Measurements from ENCODE around the gene S100A7A. TPM values are rescaled to one million over a fixed set of nuclear protein-coding genes. Genes with fewer than 3 reads are reported as not detected.

S100A7A gene
- total and polyA plus RNA-seq, 2 of the 4 experiments (the other 2 are of a cell fraction), result not detected

GRCh38 chr1:153390938-153391710 is 25.2 kb upstream of the S100A7A start, which contains the start of gene S100A8:
Gene S100A8, minus strand, starts transcription at chr1:153391073. Its CDS starts 538 bp downstream, at chr1:153390535.
- no peaks in the 10 kb centered on the region for H3K79me1 ChIP-seq (ENCODE audit: low read depth in 1 of 2, low read length in 2 of 2)
- H4K20me1 ChIP-seq (ENCODE audit: insufficient read depth, low read length), result no peaks in the 10 kb centered on the region
- ChIA-PET CTCF (no interaction called here), POLR2A (ENCODE audit: unreplicated experiment) (no interaction called here)
- H2AFZ ChIP-seq (replicated peaks; ENCODE audit: low read length, poor library complexity), result no peak within 1 kb of the TSS
- H3K23ac ChIP-seq (ENCODE audit: low read depth, low read length), result no peak within 1 kb of the TSS
- no peak within 1 kb of the TSS for H4K8ac ChIP-seq (ENCODE audit: low read depth in 2 of 2, low read length in 2 of 2)
- no peak within 1 kb of the TSS for H3K18ac ChIP-seq (ENCODE audit: low read depth, low read length)
- no TSS peak for BruUV-seq (replicated peaks)
- peaks cover 3% of the 10 kb centered on the region; the same call in 1 of the 2 replicates for H3K27me3 ChIP-seq (ENCODE audit: control insufficient read depth, insufficient read depth, low read length)
- no peak within 1 kb of the TSS for H4K5ac ChIP-seq (ENCODE audit: low read depth, low read length)
- no CpG with 5 or more reads among the region's 7 CpGs for WGBS, 2 experiments (ENCODE audit: extremely low coverage in 2 of 2, insufficient read length in 1 of 2)
- no peak within 1 kb of the TSS for H3K4me2 ChIP-seq (ENCODE audit: low read depth, low read length)
- intact Hi-C loops (cut with micrococcal nuclease) (no loop called here), in situ Hi-C loops (cut with MboI; ENCODE audit: low sequenced_read_pairs) (no loop called here), dilution Hi-C loops (cut with HindIII; ENCODE audit: low sequenced_read_pairs, unreplicated experiment) (no loop called here)
- no peak within 1 kb of the TSS for H3K14ac ChIP-seq (replicated peaks; ENCODE audit: low read depth, low read length)
- TF ChIP-seq RFX5 (IDR thresholded peaks at IDR 0.05; ENCODE audit: low read depth, low read length), result no peak
- TF ChIP-seq RAD21 (IDR thresholded peaks at IDR 0.05; ENCODE audit: low read length), result no peak
- no peak for TF ChIP-seq NFE2L2 (IDR thresholded peaks at IDR 0.05; ENCODE audit: low read depth, low read length)
- no peak for TF ChIP-seq MAZ (IDR thresholded peaks at IDR 0.05; ENCODE audit: borderline replicate concordance, low read depth, low read length)
- TF ChIP-seq ELK1 (IDR thresholded peaks at IDR 0.05; ENCODE audit: borderline replicate concordance, low read depth, low read length), result no peak
- no peak for TF ChIP-seq SMC3 (IDR thresholded peaks at IDR 0.05; ENCODE audit: low read depth, low read length)
- TF ChIP-seq USF2 (IDR thresholded peaks at IDR 0.05; ENCODE audit: low read depth, low read length), result no peak
- TF ChIP-seq FOS (IDR thresholded peaks at IDR 0.05; ENCODE audit: low read depth, low read length), result no peak
- TF ChIP-seq CHD1 (IDR thresholded peaks at IDR 0.05; ENCODE audit: low read depth, low read length), result no peak
- no peak for TF ChIP-seq CEBPB (IDR thresholded peaks at IDR 0.05; ENCODE audit: low read depth, low read length)
- no peak for TF ChIP-seq CTCF (conservative IDR thresholded peaks at IDR 0.05; ENCODE audit: low read depth, low read length)
- H2AK9ac ChIP-seq (replicated peaks; ENCODE audit: low read depth, low read length, poor library complexity), result no peak within 1 kb of the TSS
- H3K9me1 ChIP-seq (ENCODE audit: insufficient read depth, low read length), result no peaks in the 10 kb centered on the region
- DNase-seq, result no peak
- no peak within 1 kb of the TSS for H2BK120ac ChIP-seq (ENCODE audit: low read depth, low read length)
- no peak within 1 kb of the TSS for H2AK5ac ChIP-seq (ENCODE audit: low read depth, low read length)
- H2BK20ac ChIP-seq (ENCODE audit: low read depth, low read length), result no peak within 1 kb of the TSS
- no peak within 1 kb of the TSS for H3K27ac ChIP-seq (ENCODE audit: insufficient read depth, low read length)
- ATAC-seq (ENCODE audit: low read depth), result no peak
- no peak within 1 kb of the TSS for H2BK15ac ChIP-seq (ENCODE audit: low read depth, low read length)
- no peak within 1 kb of the TSS for H3K4ac ChIP-seq (ENCODE audit: low read depth, low read length)
- no peak within 1 kb of the TSS for H2BK5ac ChIP-seq (ENCODE audit: low read depth, low read length, poor library complexity, severe bottlenecking)
- H3K9ac ChIP-seq (ENCODE audit: low read depth, low read length), result no peak within 1 kb of the TSS
- no peaks in the 10 kb centered on the region for H3K4me1 ChIP-seq (ENCODE audit: control insufficient read depth, insufficient read depth, low read length)
- H3K36me3 ChIP-seq (ENCODE audit: control insufficient read depth, insufficient read depth, low read length), result no peaks in the 10 kb centered on the region
- no peak within 1 kb of the TSS for H3K56ac ChIP-seq (ENCODE audit: extremely low read depth, insufficient read depth, low read length)
- no peak within 1 kb of the TSS for H3K4me3 ChIP-seq (ENCODE audit: insufficient read depth, low read depth, low read length)
- H3K9me3 ChIP-seq (ENCODE audit: control insufficient read depth, insufficient read depth, low read length), result no peaks in the 10 kb centered on the region
- H4K91ac ChIP-seq (ENCODE audit: insufficient read depth, low read depth, low read length), result no peak within 1 kb of the TSS

All from IMR-90 (cell line).